KMS-11 (cell line): ENCODE data around the gene TMEM150B.

Experiments
- H2AFZ ChIP-seq: fragments of 200-600 bp; sonication (generic); 2 replicates; pipeline ENCODE4 v1.6.1; 2016; ENCODE audit warnings: antibody characterized with exemption, mixed run types, low read depth
- H3K27ac ChIP-seq: fragments of 200-600 bp; sonication (generic); 2 replicates; pipeline ENCODE4 v1.6.1; 2016; ENCODE audit warnings: mild to moderate bottlenecking, mixed run types
- H3K27me3 ChIP-seq: fragments of 200-600 bp; sonication (generic); 2 replicates; pipeline ENCODE4 v1.6.1; 2017; ENCODE audit warnings: mild to moderate bottlenecking, low read depth, mixed run types, moderate library complexity; ENCODE audit not compliant: insufficient read depth
- H3K36me3 ChIP-seq: fragments of 200-600 bp; sonication (generic); 2 replicates; pipeline ENCODE4 v1.6.1; 2017; ENCODE audit warnings: mild to moderate bottlenecking, mixed run types; ENCODE audit not compliant: insufficient read depth
- H3K4me1 ChIP-seq: fragments of 200-600 bp; sonication (generic); 2 replicates; pipeline ENCODE4 v1.6.1; 2016; ENCODE audit warnings: mild to moderate bottlenecking, low read depth, mixed run types; ENCODE audit not compliant: poor library complexity, severe bottlenecking
- H3K4me2 ChIP-seq: fragments of 200-600 bp; sonication (generic); 2 replicates; pipeline ENCODE4 v1.7.0; 2016; ENCODE audit warnings: mild to moderate bottlenecking, mixed run types
- H3K4me3 ChIP-seq: fragments of 200-600 bp; sonication (generic); IDR thresholded peaks from 2 replicates; pipeline ENCODE4 v1.6.1; 2017; ENCODE audit warnings: low read depth, low read length, mixed read lengths; ENCODE audit not compliant: insufficient read depth
- H3K79me2 ChIP-seq: fragments of 200-600 bp; sonication (generic); 2 replicates; pipeline ENCODE4 v1.6.1; 2016; ENCODE audit warnings: low read depth, mixed run types; ENCODE audit not compliant: insufficient read depth
- H3K9ac ChIP-seq: fragments of 200-600 bp; sonication (generic); 2 replicates; pipeline ENCODE4 v1.6.1; 2016; ENCODE audit warnings: mild to moderate bottlenecking, mixed run types
- H4K20me1 ChIP-seq: fragments of 200-600 bp; sonication (generic); 2 replicates; pipeline ENCODE4 v1.6.1; 2016; ENCODE audit warnings: mild to moderate bottlenecking, mixed run types; ENCODE audit not compliant: insufficient read depth
- TF ChIP-seq, protein P1 (sequence below): fragments of 200-600 bp; sonication (generic); conservative IDR thresholded peaks from 2 replicates; pipeline ENCODE4 v1.6.1; 2017; ENCODE audit warnings: low read depth, mild to moderate bottlenecking, antibody characterized with exemption, low read length, moderate library complexity, mixed read lengths

Gene TMEM150B

DNA sequence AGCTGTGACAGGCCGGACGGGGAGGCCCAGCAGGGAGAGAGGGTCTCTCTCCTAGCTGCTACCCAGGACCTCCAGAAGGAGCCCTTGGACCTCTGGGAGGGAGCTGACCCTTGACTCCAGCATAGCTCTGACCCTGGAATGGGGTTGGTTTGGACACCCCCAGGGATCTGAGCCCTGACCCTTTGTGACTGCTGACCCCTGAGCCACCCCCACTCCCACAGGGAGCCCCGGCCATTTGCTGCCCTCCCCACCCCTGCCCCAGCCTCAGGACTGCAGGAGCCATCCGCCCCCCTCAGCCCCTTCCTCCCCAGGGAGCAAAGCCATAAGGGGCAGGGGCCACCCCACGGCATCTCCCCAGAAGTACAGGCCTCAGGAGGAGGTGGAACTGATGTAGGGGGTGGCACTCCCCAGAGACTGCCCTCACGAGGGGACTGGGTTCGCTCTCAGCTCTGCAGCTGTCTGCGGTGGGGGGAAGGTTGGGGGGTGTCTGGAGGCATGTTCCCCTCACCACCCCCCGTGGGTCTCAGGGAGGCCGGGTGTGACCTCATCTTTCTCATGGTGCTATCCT lies 22.4 kb upstream of the TMEM150B start:
- Histone ChIP-seq H3K4me2 (no peak overlapping the region), H3K27ac (no peak overlapping the region)

DNA sequence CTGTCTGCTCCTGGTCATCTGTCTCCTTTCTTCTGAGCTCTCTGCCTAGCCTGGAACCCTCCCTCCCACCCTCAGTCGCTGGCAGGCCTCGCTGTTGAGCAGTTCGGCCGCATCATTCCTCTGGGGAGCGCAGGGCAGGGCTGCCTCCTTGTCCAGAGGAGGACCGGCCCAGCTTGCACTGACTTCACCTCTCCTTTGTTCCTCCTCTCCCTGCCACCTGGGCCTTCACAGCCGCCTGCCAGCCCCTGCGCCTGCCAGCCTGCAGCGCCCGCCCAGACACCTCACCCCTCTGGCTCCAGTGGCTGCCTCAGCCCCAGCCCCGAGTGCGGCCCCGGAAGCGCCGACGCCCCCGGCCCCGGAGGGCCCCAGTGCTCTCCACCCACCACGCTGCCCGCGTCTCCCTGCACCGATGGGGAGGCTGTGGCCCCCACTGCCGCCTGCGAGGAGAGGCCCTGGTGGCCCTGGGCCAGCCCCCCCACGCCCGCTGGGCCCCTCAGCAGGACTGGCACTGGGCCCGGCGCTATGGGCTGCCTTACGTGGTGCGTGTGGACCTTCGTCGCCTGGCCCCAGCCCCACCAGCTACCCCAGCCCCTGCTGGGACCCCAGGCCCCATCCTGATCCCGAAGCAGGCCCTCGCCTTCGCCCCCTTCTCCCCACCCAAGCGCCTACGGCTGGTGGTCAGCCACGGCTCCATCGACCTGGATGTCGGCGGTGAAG lies 21.7 kb upstream of the TMEM150B start:
- Histone ChIP-seq H3K9ac (no peak overlapping the region), H3K4me3 (no peak overlapping the region), H3K27me3 (peaks cover 8% of the 10 kb centered on the region; the same call in 1 of the 2 replicates), H3K79me2 (no peaks in the 10 kb centered on the region), H4K20me1 (no peaks in the 10 kb centered on the region), H3K4me1 (no peaks in the 10 kb centered on the region), H3K36me3 (no peaks in the 10 kb centered on the region), H3K4me2 (no peak overlapping the region), H2AFZ (no peak overlapping the region), H3K27ac (no peak overlapping the region)
- TF ChIP-seq, protein P1, sequence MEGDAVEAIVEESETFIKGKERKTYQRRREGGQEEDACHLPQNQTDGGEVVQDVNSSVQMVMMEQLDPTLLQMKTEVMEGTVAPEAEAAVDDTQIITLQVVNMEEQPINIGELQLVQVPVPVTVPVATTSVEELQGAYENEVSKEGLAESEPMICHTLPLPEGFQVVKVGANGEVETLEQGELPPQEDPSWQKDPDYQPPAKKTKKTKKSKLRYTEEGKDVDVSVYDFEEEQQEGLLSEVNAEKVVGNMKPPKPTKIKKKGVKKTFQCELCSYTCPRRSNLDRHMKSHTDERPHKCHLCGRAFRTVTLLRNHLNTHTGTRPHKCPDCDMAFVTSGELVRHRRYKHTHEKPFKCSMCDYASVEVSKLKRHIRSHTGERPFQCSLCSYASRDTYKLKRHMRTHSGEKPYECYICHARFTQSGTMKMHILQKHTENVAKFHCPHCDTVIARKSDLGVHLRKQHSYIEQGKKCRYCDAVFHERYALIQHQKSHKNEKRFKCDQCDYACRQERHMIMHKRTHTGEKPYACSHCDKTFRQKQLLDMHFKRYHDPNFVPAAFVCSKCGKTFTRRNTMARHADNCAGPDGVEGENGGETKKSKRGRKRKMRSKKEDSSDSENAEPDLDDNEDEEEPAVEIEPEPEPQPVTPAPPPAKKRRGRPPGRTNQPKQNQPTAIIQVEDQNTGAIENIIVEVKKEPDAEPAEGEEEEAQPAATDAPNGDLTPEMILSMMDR: no peak

More for the DNA sequence above, 22.4 kb upstream of the TMEM150B start:
- H3K36me3 ChIP-seq: no peaks in the 10 kb centered on the region
- H3K4me3 ChIP-seq: no peak overlapping the region
- no peak overlapping the region for H2AFZ ChIP-seq
- H3K9ac ChIP-seq: no peak overlapping the region
- H3K79me2 ChIP-seq: no peaks in the 10 kb centered on the region
- H4K20me1 ChIP-seq: no peaks in the 10 kb centered on the region
- H3K27me3 ChIP-seq: peaks cover 15% of the 10 kb centered on the region
- no peaks in the 10 kb centered on the region for H3K4me1 ChIP-seq
- TF ChIP-seq, protein P1: no peak

DNA sequence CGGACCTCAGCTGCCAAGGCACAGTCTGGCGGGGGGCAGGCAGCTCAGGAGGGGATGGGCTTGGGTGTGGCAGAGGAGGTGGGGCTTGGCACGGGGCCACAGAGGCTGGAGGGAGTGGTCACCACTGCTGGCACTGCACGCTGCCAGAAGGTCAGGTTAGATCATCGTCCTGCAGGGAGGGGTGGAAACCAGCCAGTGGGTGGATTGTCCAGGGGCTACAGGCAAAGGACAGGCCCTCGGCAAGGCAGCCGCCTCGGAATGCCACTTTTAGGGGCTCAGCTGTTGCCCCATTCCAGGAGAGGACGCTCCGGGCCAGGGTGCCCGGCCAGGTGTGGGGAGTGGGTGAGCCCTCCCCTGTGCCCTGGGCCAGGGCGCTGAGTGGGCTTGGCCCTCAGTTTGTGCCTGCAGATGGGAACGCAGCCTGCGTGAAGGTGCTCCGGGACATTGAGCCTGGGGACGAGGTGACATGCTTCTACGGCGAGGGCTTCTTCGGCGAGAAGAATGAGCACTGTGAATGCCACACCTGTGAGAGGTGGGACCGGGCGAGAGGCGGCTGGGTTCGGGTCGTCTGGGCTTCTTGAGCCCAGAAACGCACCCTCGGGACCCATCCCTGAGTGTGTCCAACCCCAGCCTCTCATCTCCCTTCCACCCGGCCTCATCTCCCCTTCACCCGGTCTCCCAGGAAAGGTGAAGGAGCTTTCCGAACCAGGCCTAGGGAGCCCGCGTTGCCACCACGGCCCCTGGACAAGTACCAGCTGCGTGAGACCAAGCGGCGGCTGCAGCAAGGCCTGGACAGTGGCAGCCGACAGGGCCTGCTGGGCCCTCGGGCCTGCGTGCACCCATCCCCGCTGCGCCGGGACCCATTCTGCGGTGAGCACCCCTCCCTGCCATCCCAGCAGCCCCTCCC lies 20.9 kb upstream of the TMEM150B start:
- Histone ChIP-seq H3K4me3 (no peak overlapping the region), H3K4me2 (no peak overlapping the region), H3K27ac (no peak overlapping the region), H3K9ac (no peak overlapping the region), H2AFZ (no peak overlapping the region), H3K4me1 (no peaks in the 10 kb centered on the region), H3K79me2 (0 out of 2 replicates have a peak, but pooled peaks cover under 1% of the 10 kb centered on the region), H4K20me1 (no peaks in the 10 kb centered on the region), H3K36me3 (no peaks in the 10 kb centered on the region), H3K27me3 (peaks cover under 1% of the 10 kb centered on the region; the same call in 1 of the 2 replicates)
- TF ChIP-seq, protein P1: no peak

DNA sequence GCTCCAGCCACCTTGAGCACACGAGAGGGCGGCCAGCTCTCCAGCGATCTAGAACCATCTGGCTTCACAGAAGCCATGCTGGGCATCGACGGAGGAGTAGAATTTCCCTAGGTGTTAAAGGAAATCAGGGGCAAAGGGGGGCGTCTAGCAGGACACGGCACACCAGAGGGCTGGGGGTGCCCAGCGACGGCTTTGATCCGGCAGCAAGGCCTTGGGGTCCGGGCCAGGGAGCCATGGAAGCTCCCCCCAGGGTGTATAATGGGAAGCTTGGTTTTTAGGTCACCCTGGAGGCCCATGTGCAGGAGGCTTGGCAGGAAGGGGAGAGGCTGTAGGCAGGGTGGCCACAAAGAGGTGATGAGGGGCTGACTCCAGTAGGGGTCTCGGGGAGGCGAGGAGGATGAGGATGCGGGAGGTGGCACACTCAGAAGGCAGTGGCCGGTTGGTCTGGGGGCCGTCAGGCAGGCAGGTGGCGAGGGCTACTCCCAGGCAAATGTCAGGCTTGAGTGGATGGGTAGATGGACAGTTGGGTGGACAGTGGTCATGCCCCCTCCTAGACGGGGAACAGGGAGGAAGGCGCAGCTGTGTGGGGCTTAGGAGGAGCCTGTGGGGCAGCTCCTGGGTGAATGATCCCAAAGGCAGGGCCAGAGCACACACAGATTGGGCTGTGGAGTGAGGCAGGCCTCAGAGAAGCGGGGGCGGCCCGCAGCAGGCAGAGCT lies 20.1 kb upstream of the TMEM150B start:
- H3K36me3 ChIP-seq: no peaks in the 10 kb centered on the region
- no peak overlapping the region for H2AFZ ChIP-seq
- H3K4me2 ChIP-seq: no peak overlapping the region
- H3K27me3 ChIP-seq: no peaks in the 10 kb centered on the region; the same call in 1 of the 2 replicates
- no peaks in the 10 kb centered on the region for H4K20me1 ChIP-seq
- no peak overlapping the region for H3K9ac ChIP-seq
- H3K27ac ChIP-seq: no peak overlapping the region
- H3K4me3 ChIP-seq: no peak overlapping the region
- H3K4me1 ChIP-seq: no peaks in the 10 kb centered on the region
- TF ChIP-seq, protein P1: no peak
- peaks cover 8% of the 10 kb centered on the region for H3K79me2 ChIP-seq
